Aorta (tissue), 5 donors: ENCODE data around the gene GALK1. TPM values are rescaled to one million over a fixed set of nuclear protein-coding genes. Genes with fewer than 3 reads are reported as not detected.
"Not testable (repeated sequence)": the region's sequence is repeated elsewhere in the genome, so short reads cannot be mapped to it uniquely, and the experiment has no call there.

Experiments
- ATAC-seq: fragments of 200-7000 bp; cut with Tn5 transposase; one replicate; pipeline ENCODE4 v1.9.1; 2022; ENCODE audit warnings: moderate library complexity; ENCODE audit not compliant: low FRiP score
- DNase-seq, 2 donors: peaks; one replicate each; pipeline ENCODE4 v3.0.0-alpha.2; 2020
- H3K27ac ChIP-seq, 2 donors: one replicate each; pipeline ENCODE4 v1.5.1; 2013; ENCODE audit warnings: low read length in 2 of 2, mild to moderate bottlenecking in 2 of 2, moderate library complexity in 2 of 2, control low read depth in 1 of 2, inconsistent platforms in 1 of 2, low read depth in 1 of 2
- H3K27me3 ChIP-seq, 2 donors: one replicate each; pipeline ENCODE4 v1.6.1; 2013; ENCODE audit warnings: control low read depth in 1 of 2, low read length in 1 of 2, mild to moderate bottlenecking in 1 of 2, moderate library complexity in 1 of 2; ENCODE audit not compliant: insufficient read depth in 2 of 2, control insufficient read depth in 1 of 2
- H3K36me3 ChIP-seq, 2 donors: one replicate each; pipeline ENCODE4 v1.6.1; 2013; ENCODE audit warnings: control low read depth in 1 of 2, low read length in 1 of 2, mild to moderate bottlenecking in 1 of 2; ENCODE audit not compliant: insufficient read depth in 2 of 2, control insufficient read depth in 1 of 2
- H3K4me1 ChIP-seq, 2 donors: one replicate each; pipeline ENCODE4 v1.6.1; 2013; ENCODE audit warnings: low read length in 2 of 2, control low read depth in 1 of 2, mild to moderate bottlenecking in 1 of 2, moderate library complexity in 1 of 2; ENCODE audit not compliant: insufficient read depth in 2 of 2, control insufficient read depth in 1 of 2
- H3K4me3 ChIP-seq, 2 donors: one replicate each; pipeline ENCODE4 v1.5.1; 2013; ENCODE audit warnings: low read length in 2 of 2, control low read depth in 1 of 2, mild to moderate bottlenecking in 1 of 2
- H3K9me3 ChIP-seq: one replicate; pipeline ENCODE4 v1.6.1; 2013; ENCODE audit warnings: mild to moderate bottlenecking, low read length; ENCODE audit not compliant: control insufficient read depth
- WGBS, 2 donors: extraction: QIAGEN DNeasy Blood & Tissue Kit; methylation state at CpG; one replicate each; pipeline ENCODE4 v1.1.7; 2013; 5-methylcytosine and 5-hydroxymethylcytosine counted together
- intact Hi-C, 2 donors: fragments of 100-400 bp; cut with DNase I; formaldehyde crosslinking; loops; one replicate each; pipeline versions ENCODE4 v1.14.2 to v1.15.0; 2022
- polyA plus RNA-seq, 2 donors: library from polyadenylated mRNA; stranded (reverse); fragments of 200-250 nt; gene quantifications; one replicate each; pipeline ENCODE4 v1.2.3, GENCODE V29; 2013
- total RNA-seq, 2 donors: library from RNA; stranded (reverse); fragmentation: NEBNext Ultra II Directional; extraction: Animal tissue kit (Norgen Biotek cat#: 25700); gene quantifications; one replicate each; pipeline ENCODE4 v1.2.1, GENCODE V29; 2021
- donor health status: healthy with polysubstance abuse.
- donor health status: Bipolar disorder and iron deficiency.
- donor health status: DM: no; HTN: no; CAD: no.
- donor health status: DM: no; HTN: no; CAD: no.
- donor health status: DM: yes; HTN: yes; CAD: no.

The GALK1 gene
- total and polyA plus RNA-seq, 4 donors: 16.8 to 44.8 (median 22.0) TPM

DNA sequence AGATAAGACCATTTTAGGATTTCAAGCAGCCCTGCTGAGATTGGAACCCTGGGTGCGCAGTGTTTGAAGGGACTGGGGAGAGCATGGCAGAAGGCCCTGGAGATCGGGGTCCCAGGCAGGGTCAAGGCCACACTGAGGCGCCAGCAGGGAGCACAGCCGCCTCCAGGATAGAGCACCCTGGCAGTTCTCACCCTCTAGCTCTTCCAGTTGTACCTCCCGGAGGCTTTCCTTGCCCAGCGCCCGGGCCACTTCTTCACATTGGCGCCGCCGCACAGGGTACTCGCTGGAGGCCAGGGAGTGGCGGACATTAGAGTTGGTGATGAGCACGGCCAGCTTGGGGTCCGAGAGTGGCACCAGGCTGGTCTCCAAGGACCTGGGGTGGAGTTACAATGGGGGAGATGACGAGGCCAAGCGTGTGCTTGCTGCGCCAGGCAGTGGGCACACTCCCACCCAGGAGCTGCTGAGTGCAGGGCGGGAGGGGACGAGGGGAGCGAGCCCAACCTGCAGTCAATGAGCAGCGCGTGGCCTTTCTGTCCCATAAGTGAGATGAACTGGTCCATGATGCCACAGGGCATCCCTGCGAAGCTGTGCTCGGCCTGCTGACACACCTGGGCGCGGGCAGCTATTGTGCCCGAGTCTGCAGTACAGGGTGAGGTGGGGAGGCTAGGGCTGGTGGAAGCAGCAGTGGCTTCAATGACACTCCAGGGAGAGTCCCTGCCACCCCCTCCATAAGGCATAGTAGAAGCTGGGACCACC lies 2.3 kb downstream of the GALK1 start:
- Histone ChIP-seq H3K36me3 (no peaks in the 10 kb centered on the region), H3K27ac (no peak overlapping the region), H3K4me3 (no peak overlapping the region), H3K9me3 (no peaks in the 10 kb centered on the region), H3K4me1 (peaks cover 0 to 2% of the 10 kb centered on the region in 2 donors), H3K27me3 (no peaks in the 10 kb centered on the region)
- intact Hi-C loops: no loop called here
- no peak for ATAC-seq
- WGBS, 2 donors: 95 to 96% methylated on average over 27 of the region's 27 CpGs
- peak in 1 of 2 donors; percentile 72 for DNase-seq

DNA sequence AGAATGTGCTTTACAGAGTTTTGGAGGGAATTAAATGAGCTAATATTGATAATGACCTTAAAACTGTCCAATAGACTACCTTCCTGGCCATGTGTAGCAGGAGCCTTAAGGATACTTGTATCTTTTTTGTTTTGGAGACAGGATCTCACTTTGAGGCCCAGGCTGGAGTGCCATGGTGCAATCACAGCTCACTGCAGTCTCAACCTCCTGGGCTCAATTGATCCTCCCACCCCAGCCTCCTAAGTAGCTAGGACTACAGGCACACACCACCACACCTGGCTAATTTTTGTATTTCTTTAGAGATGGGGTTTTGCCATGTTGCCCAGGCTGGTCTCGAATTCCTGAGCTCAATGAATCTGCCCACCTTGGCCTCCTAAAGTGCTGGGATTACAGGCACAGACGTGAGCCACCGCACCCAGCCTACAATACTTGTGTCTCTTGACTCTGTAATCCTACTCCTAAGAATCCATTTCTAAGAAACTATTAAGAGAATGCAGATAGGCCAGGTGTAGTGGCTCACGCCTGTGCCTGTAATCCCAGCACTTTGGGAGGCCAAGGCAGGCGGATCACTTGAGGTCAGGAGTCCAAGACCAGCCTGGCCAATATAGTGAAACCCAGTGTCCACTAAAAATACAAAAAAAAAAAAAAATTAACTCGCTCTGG lies 4.9 kb downstream of the GALK1 start:
- intact Hi-C loops, H3K4me1 ChIP-seq, H3K4me3 ChIP-seq, H3K9me3 ChIP-seq, H3K36me3 ChIP-seq, H3K27me3 ChIP-seq, H3K27ac ChIP-seq, ATAC-seq: not testable (repeated sequence)
- peak in 1 of 2 donors; percentile 7 for DNase-seq
- 98% methylated on average over 6 of the region's 6 CpGs for WGBS, 2 donors

DNA sequence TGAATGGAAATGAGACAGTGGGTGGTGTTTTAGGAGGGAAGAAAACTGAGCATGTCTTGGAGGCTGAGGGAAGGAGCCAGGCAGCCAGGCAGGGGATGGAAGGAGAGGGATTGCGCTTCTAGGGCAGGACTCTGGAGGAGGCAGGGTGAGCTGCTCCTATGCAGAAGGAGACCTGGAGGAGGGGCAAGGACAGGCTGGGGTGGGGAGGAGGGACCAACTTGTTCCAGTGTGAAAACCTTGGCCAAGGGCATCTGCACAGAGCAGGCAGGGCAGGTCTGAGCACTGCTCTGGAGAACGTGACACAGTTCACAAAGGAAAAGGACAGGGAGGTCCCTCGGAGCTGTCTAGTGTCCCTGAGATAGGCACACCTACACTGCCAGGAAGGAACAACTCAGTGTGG lies 5.5 kb downstream of the GALK1 start:
- Histone ChIP-seq H3K4me3 (no peak overlapping the region), H3K4me1 (peaks cover 0 to 2% of the 10 kb centered on the region in 2 donors), H3K9me3 (no peaks in the 10 kb centered on the region), H3K27me3 (no peaks in the 10 kb centered on the region), H3K27ac (no peak overlapping the region), H3K36me3 (no peaks in the 10 kb centered on the region)
- DNase-seq (peak in 1 of 2 donors; percentile 55), ATAC-seq (no peak)
- 78 to 85% methylated on average over 3 of the region's 3 CpGs for WGBS, 2 donors
- intact Hi-C loops: no loop called here

DNA sequence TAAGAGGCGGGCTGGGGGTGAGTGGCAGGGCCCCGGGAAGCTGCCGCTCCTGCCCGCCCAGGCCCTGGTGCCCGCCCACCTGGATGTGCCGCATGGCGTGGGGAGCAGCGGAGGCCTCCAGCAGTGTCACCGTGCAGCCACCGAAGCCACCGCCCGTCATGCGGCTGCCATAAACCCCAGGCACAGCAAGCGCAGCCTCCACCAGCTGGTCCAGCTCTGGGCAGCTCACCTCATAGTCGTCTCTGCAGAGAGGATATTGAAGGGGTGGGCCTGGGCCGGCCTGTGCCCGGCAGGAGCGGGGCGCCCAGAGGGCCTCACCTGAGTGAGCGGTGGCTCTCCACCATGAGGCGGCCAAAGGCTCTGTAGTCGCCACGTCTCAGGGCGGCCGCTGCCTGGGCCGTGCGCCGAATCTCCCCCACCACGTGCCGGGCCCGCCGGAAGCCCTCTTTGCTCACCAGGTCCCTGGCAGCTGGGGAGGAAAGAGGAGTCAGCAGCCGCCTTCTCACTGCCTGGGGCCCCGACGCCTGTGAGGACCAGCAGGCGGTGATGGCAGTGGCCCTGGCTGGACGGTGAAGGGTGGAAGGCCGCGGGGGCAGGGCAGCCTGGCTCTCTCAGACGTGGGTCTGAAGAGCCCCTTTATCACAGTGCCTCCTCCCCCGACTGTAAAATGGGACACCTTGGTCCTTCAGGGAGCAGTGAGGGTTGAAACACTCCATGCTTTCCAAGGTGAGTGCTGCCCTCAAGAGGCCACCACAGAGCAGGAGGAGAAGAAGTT lies 6.7 kb downstream of the GALK1 start:
- H3K27me3 ChIP-seq: no peaks in the 10 kb centered on the region
- no peak overlapping the region for H3K27ac ChIP-seq
- no peaks in the 10 kb centered on the region for H3K4me1 ChIP-seq
- intact Hi-C loops: no loop called here
- H3K36me3 ChIP-seq: no peaks in the 10 kb centered on the region
- H3K4me3 ChIP-seq: no peak overlapping the region
- H3K9me3 ChIP-seq: no peaks in the 10 kb centered on the region
- ATAC-seq: no peak
- peak in 1 of 2 donors; percentile 73 for DNase-seq
- 89 to 90% methylated on average over 41 of the region's 41 CpGs for WGBS, 2 donors

DNA sequence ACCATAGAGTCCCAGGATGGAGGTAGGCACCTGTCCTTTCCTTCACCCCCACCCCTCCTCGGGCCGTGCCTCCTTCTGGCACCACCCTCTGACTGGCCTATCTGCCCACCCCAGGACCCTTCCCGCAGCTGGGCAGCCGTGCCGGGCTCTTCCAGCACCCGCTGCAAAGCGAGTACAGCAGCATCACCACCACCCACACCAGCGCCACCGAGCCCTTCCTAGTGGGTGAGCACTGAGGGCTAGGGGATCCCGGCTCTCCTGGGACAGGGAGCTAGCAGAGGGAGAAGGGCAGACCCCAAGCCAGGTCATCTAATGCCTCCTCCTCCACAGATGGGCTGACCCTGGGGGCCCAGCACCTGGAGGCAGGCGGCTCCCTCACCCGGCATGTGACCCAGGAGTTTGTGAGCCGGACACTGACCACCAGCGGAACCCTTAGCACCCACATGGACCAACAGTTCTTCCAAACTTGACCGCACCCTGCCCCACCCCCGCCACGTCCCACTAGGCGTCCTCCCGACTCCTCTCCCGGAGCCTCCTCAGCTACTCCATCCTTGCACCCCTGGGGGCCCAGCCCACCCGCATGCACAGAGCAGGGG lies 7.8 kb downstream of the GALK1 start:
- no peak for ATAC-seq
- no peak for DNase-seq
- Histone ChIP-seq H3K27ac (no peak overlapping the region), H3K36me3 (no peaks in the 10 kb centered on the region), H3K27me3 (no peaks in the 10 kb centered on the region), H3K4me1 (no peaks in the 10 kb centered on the region), H3K9me3 (no peaks in the 10 kb centered on the region), H3K4me3 (no peak overlapping the region)
- 90 to 91% methylated on average over 21 of the region's 21 CpGs for WGBS, 2 donors
- intact Hi-C loops: no loop called here

DNA sequence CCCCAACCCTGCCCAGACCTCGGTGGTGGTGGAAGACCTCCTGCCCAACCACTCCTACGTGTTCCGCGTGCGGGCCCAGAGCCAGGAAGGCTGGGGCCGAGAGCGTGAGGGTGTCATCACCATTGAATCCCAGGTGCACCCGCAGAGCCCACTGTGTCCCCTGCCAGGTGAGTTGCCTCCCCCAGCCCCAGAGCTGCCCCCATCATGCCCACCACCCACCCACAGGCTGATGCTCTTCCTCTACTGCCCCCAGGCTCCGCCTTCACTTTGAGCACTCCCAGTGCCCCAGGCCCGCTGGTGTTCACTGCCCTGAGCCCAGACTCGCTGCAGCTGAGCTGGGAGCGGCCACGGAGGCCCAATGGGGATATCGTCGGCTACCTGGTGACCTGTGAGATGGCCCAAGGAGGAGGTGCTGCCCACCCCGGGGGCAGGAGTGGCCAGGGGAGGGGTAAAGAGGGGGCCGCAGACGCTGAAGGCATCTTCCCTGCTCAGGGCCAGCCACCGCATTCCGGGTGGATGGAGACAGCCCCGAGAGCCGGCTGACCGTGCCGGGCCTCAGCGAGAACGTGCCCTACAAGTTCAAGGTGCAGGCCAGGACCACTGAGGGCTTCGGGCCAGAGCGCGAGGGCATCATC lies 8.4 kb downstream of the GALK1 start:
- DNase-seq (peak in 1 of 2 donors; percentile 76), ATAC-seq (no peak)
- WGBS, 2 donors: 88 to 89% methylated on average over 28 to 29 of the region's 29 CpGs
- no peak overlapping the region for H3K4me3 ChIP-seq
- H3K36me3 ChIP-seq: no peaks in the 10 kb centered on the region
- H3K27me3 ChIP-seq: no peaks in the 10 kb centered on the region
- intact Hi-C loops: no loop called here
- H3K9me3 ChIP-seq: no peaks in the 10 kb centered on the region
- H3K4me1 ChIP-seq: no peaks in the 10 kb centered on the region
- H3K27ac ChIP-seq: no peak overlapping the region

DNA sequence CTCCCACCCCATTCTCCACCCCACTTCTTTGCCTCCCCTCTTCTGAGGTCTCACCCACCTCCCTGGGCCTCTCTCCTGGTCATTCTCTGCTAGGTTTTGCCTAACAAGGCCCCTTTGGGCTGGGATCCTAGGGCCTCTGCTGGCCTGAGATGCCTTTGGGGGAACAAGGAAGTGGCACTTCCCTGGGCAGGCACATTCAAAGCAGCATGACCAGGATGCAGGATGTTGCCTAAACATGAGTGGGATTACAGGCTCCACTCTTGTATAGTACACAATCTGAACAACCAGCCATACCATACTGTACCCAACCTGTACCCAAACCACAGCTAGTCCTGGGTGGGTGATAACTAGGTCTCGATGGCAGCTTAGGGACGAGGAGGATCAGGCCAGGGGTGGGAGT lies 9.0 kb downstream of the GALK1 start:
- H3K27me3 ChIP-seq: no peaks in the 10 kb centered on the region
- WGBS, 2 donors: 91 to 96% methylated on average over 2 of the region's 2 CpGs
- H3K36me3 ChIP-seq: no peaks in the 10 kb centered on the region
- no peaks in the 10 kb centered on the region for H3K9me3 ChIP-seq
- no peak overlapping the region for H3K4me3 ChIP-seq
- ATAC-seq (no peak), DNase-seq (no peak)
- H3K4me1 ChIP-seq: no peaks in the 10 kb centered on the region
- H3K27ac ChIP-seq: no peak overlapping the region
- intact Hi-C loops: no loop called here

DNA sequence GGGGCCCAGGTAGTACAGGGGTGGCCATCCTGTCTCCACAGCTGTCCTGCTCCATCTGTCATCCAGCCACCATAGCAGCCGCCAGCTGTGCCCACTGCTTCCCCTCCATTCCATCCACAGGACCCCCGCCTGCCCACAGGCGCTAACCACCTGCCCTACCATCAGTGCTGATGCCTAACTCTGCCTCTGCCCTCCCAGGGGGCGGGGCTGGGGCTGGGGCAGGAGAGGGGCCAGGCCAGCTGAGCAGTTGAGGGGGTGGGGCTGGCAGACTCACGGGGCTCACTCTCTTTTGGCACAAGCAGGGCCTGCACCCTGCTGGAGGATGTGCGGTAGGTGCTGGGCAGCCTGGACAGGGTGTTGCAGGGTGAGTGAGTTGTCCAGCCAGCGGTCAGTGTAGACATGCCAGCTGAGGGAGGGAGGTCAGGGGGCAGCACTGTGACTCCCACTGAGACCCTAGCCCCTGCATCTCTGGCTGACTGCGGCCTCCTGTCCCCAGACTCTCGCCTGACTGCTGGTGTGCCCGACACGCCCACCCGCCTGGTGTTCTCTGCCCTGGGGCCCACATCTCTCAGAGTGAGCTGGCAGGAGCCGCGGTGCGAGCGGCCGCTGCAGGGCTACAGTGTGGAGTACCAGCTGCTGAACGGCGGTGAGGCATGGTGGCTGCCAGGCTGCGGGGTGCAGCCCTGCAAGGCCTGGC lies 9.6 kb downstream of the GALK1 start:
- Histone ChIP-seq H3K4me3 (no peak overlapping the region), H3K27ac (no peak overlapping the region), H3K9me3 (no peaks in the 10 kb centered on the region), H3K27me3 (no peaks in the 10 kb centered on the region), H3K4me1 (no peaks in the 10 kb centered on the region), H3K36me3 (no peaks in the 10 kb centered on the region)
- intact Hi-C loops: no loop called here
- peak in 1 of 2 donors; percentile 74 for DNase-seq
- WGBS, 2 donors: 79 to 80% methylated on average over 20 of the region's 20 CpGs
- ATAC-seq: peak; percentile 5
